ENCODE results near the gene MTCL1. TPM values are rescaled to one million over a fixed set of nuclear protein-coding genes. Genes with fewer than 3 reads are reported as not detected.

Gene MTCL1
- total and polyA plus RNA-seq, 9 of the 15 experiments (the other 6 are each of a cell fraction or from before 2014, with no cell fraction given) = 0.21 to 7.4 (median 3.7) TPM

DNA sequence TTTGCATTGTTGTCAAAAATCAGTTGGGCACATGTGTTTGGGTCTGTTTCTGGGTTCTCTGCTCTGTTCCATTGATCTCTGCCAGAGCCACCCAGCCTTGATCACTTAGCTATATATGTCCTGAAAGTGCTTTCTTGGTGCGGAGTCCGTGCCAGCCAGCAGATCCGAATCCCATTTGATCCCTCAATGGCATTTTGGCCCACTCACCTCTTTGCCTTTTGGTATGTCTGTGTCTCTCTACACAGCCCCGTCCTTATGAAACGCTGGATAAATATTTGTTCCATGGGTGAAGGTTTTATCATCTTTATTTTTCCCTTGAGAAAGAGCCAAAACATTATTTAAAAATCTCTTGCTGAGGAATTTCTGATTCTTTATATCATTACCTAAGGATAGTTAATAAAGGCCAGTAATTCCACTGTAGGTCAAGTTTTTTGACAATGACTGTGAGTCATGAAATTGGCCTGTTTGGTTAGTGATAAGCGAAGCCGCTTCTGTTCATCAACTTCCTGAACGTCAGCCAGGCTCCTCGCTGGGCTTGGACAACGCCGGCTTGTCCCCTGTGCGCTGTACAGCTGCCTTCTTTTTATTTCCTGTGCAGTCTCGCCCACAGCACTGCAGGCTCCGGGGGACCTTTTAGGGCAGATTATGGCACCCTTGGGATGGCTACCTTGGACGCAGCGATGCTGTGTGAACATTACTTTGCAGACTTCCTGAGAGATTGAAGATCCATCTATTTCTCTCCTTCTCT, 24.9 kb downstream of the MTCL1 start (continued):
- TF ChIP-seq, protein P1, sequence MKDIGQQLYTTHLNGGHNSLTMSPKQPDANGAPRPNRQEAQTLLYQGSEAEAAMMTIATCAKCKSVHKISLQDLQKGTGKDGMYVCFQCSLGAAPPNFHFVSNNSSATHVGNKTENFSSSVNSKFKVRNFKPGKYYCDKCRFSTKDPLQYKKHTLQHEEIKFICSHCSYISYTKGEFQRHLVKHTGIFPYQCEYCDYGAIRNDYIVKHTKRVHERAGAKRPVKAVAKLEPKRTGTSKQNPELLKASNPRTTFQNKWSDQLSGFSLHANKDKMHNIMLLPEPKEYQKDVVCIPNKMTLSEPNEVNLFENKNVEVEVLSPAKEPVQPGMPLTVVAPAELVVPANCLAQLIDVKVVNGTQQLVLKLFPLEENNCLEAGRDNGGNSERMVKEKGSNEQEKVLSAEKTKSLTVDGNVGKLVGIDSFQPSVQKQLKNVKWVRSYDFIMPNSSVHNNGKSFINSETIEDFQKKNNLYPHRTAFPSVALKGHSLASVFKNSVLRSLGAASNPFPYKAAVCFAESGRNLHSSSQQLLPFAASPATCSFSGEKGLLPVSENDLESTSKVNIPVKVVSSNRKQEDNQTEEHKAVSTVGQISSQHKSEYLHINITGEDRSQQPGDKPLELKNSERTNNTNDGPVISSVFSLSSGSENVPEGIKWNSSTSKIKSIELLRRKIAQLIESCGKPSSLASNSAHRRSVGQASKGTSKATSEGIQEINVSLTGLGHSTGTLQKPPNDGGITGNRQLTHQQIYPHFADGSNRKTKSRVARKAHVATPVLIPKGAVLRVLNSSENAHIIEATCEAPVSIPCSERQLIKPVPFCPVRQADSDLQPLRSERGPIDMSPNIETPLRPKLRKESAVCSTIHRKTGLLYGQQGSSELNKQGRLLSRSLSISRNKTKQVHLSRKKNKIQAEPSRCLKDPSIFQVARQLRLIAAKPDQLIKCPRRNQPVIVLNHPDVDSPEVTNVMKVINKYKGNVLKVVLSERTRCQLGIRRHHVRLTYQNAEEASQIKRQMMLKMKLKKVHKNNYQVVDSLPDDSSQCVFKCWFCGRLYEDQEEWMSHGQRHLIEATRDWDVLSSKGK (CRISPR knock-in tag; IDR thresholded peaks at IDR 0.05) = no peak
- TF ChIP-seq POU5F1 (IDR thresholded peaks at IDR 0.05; ENCODE audit: borderline replicate concordance, low read depth, low read length, partially characterized antibody) = no peak
- no peak for TF ChIP-seq MLLT1 (IDR thresholded peaks at IDR 0.05)
- TF ChIP-seq HDAC8 (tag; IDR thresholded peaks at IDR 0.05) = no peak
- no peak for TF ChIP-seq E2F6 (IDR thresholded peaks at IDR 0.05; ENCODE audit: borderline replicate concordance in 1 of 2, extremely low read depth in 1 of 2, insufficient read depth in 1 of 2, insufficient read length in 1 of 2, low read depth in 1 of 2, low read length in 1 of 2, poor library complexity in 1 of 2, severe bottlenecking in 1 of 2)
- no peak; a peak in 1 of 4 replicates for TF ChIP-seq TBL1XR1 (IDR thresholded peaks at IDR 0.05; ENCODE audit: low read length in 2 of 2)
- TF ChIP-seq RBBP5 (IDR thresholded peaks at IDR 0.05; ENCODE audit: borderline replicate concordance, insufficient read depth, low read length, poor library complexity, severe bottlenecking) = peak; percentile 61
- no peak for TF ChIP-seq ZNF3 (CRISPR knock-in tag; IDR thresholded peaks at IDR 0.05)
- no peak for TF ChIP-seq ZNF318 (IDR thresholded peaks at IDR 0.05; ENCODE audit: borderline replicate concordance in 1 of 2, low read depth in 1 of 2)
- TF ChIP-seq NUFIP1 (IDR thresholded peaks at IDR 0.05; ENCODE audit: partially characterized antibody) = no peak
- no peak for TF ChIP-seq ZNF282 (CRISPR knock-in tag; IDR thresholded peaks at IDR 0.05)

Measured in K562 (cell line).